Measurements from ENCODE around the gene GPC5. TPM values are rescaled to one million over a fixed set of nuclear protein-coding genes. Genes with fewer than 3 reads are reported as not detected.

GPC5 gene
- total and polyA plus RNA-seq, 2 of the 8 experiments (the other 6 are each of a cell fraction or from before 2014, with no cell fraction given), result 0.20 to 0.39 TPM

DNA sequence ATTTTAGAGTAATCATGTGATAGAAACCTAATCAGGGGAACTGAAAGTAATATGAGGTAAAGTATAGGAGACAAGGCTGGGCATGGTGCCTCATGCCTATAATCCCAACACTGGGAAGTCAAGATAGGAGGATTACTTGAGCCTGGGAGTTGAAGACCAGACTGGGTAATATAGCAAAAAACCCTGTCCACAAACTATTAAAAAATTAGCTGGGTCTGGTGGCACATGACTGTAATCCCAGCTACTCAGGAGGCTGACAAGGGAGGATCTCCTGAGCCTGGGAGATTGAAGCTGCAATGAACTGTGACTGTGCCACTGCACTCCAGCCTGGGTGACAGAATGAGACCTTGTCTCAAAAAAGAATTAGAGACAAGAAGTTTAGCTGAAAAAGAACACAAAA lies 469.9 kb downstream of the GPC5 start:
- no peak overlapping the region for H2BK5ac ChIP-seq (ENCODE audit: low read depth, low read length)
- H2BK15ac ChIP-seq (ENCODE audit: low read length), result no peak overlapping the region
- H4K8ac ChIP-seq (ENCODE audit: extremely low read depth, insufficient read depth, low read length), result no peak overlapping the region
- H2BK120ac ChIP-seq (replicated peaks; ENCODE audit: low read depth, low read length), result no peak overlapping the region
- no peak overlapping the region for H3K23ac ChIP-seq (ENCODE audit: insufficient read length)
- no peaks in the 10 kb centered on the region for H3K36me3 ChIP-seq (ENCODE audit: control insufficient read depth in 2 of 4, insufficient read depth in 4 of 4, low read length in 3 of 4)
- H3K18ac ChIP-seq (ENCODE audit: extremely low read depth, low read length), result no peak overlapping the region
- no peak overlapping the region for H4K91ac ChIP-seq (replicated peaks; ENCODE audit: insufficient read length, low read length)
- H4K20me1 ChIP-seq (replicated peaks in 1 of 2; ENCODE audit: control insufficient read depth in 1 of 2, insufficient read depth in 2 of 2, low read length in 2 of 2), result no peaks in the 10 kb centered on the region
- no peak overlapping the region for H3K4me2 ChIP-seq (ENCODE audit: insufficient read depth in 1 of 2, low read depth in 2 of 2, low read length in 2 of 2)
- no peak overlapping the region for H3K27ac ChIP-seq (ENCODE audit: low read depth, low read length)
- H4K5ac ChIP-seq (ENCODE audit: insufficient read length, low read depth, low read length), result no peak overlapping the region
- no peak overlapping the region for H3K14ac ChIP-seq (ENCODE audit: insufficient read length)
- no peak overlapping the region for H3K4ac ChIP-seq (replicated peaks; ENCODE audit: insufficient read length, low read depth, low read length)
- H2BK20ac ChIP-seq (ENCODE audit: low read length), result no peak overlapping the region
- no peaks in the 10 kb centered on the region for H3K79me2 ChIP-seq (ENCODE audit: control insufficient read depth in 1 of 2, insufficient read depth in 2 of 2, low read length in 2 of 2)
- FAIRE-seq (no peak), DNase-seq (ENCODE audit: low read depth in 1 of 2, low spot score in 2 of 2) (no peak)
- H3K4me1 ChIP-seq (replicated peaks in 1 of 4; ENCODE audit: control insufficient read depth in 3 of 4, insufficient read depth in 4 of 4, low read length in 3 of 4), result no peaks in the 10 kb centered on the region
- H3K79me1 ChIP-seq (ENCODE audit: low read depth, low read length), result no peaks in the 10 kb centered on the region
- H2BK12ac ChIP-seq (ENCODE audit: low read depth, low read length), result no peak overlapping the region
- ChIA-PET POLR2A (ENCODE audit: partially characterized antibody) (no interaction called here), CTCF (ENCODE audit: partially characterized antibody) (interaction anchor here (1.6 kb wide), 1 partner anchor 63 kb away, joined by 3 read pairs; no protein-coding TSS in a partner anchor)
- no peaks in the 10 kb centered on the region for H3K9me3 ChIP-seq (ENCODE audit: insufficient read depth in 2 of 2, low read depth in 1 of 2, low read length in 1 of 2)
- no peaks in the 10 kb centered on the region for H3K27me3 ChIP-seq (replicated peaks in 1 of 4; ENCODE audit: control insufficient read depth in 3 of 4, extremely low read depth in 1 of 4, insufficient read depth in 3 of 4, low read length in 3 of 4)
- no peak overlapping the region for H3K56ac ChIP-seq (replicated peaks; ENCODE audit: insufficient read length, low read depth, low read length)
- H3K23me2 ChIP-seq (ENCODE audit: low read depth, low read length), result no peaks in the 10 kb centered on the region
- TF ChIP-seq SAP30 (IDR thresholded peaks at IDR 0.05; ENCODE audit: insufficient read depth, insufficient replicate concordance, low read length) (no peak), JUND (IDR thresholded peaks at IDR 0.05; ENCODE audit: low read length) (no peak), SP1 (IDR thresholded peaks at IDR 0.05; ENCODE audit: low read depth, low read length) (no peak), BACH1 (IDR thresholded peaks at IDR 0.05; ENCODE audit: low read length) (no peak), POLR2AphosphoS5 (IDR thresholded peaks at IDR 0.05; ENCODE audit: low read depth, low read length) (no peak), GABPA (IDR thresholded peaks at IDR 0.05; ENCODE audit: borderline replicate concordance, insufficient read depth, low read length) (no peak), KDM1A (IDR thresholded peaks at IDR 0.05; ENCODE audit: borderline replicate concordance, low read length) (no peak), BCL11A (IDR thresholded peaks at IDR 0.05; ENCODE audit: low read depth in 2 of 2, low read length in 2 of 2) (no peak), FOSL1 (IDR thresholded peaks at IDR 0.05; ENCODE audit: insufficient read depth, low read depth, low read length) (no peak), PHF8 (conservative IDR thresholded peaks at IDR 0.05; ENCODE audit: low read depth, low read length) (no peak), CHD2 (IDR thresholded peaks at IDR 0.05; ENCODE audit: low read length) (no peak)
- H3K4me3 ChIP-seq (ENCODE audit: extremely low read depth in 1 of 4, insufficient read depth in 2 of 4, low read depth in 3 of 4, low read length in 4 of 4), result no peak overlapping the region
- no peak overlapping the region for H2AK5ac ChIP-seq (ENCODE audit: low read depth, low read length)
- H2AFZ ChIP-seq (ENCODE audit: low read length), result no peak overlapping the region
- H3K9ac ChIP-seq (replicated peaks in 1 of 4; ENCODE audit: extremely low read depth in 1 of 4, low read depth in 3 of 4, low read length in 3 of 4), result no peak overlapping the region

All from H1 (cell line).